PC-3 (cell line): ENCODE results near the gene TLE3.

Experiments used
- CTCF ChIP-seq: fragments of 300-600 bp; sonication (generic); conservative IDR thresholded peaks from 2 replicates; pipeline ENCODE4 v1.5.1; 2017; ENCODE audit warnings: antibody characterized with exemption, low read depth, mild to moderate bottlenecking, low read length
- EZH2 ChIP-seq: fragments of 300-600 bp; sonication (generic); IDR thresholded peaks from one replicate; pipeline ENCODE4 v1.6.1; 2017; ENCODE audit warnings: antibody characterized with exemption, mild to moderate bottlenecking, low read length; ENCODE audit not compliant: unreplicated experiment

- TF ChIP-seq CTCF, result no peak
- TF ChIP-seq EZH2, result no peak
Measured at GRCh38 chr15:70087708-70088352, 9.9 kb downstream of the TLE3 start.
